OCI-LY3 (cell line): Measurements from ENCODE around the gene RBMS3.

Source experiments
- EZH2phosphoT487 ChIP-seq: fragments of 200-600 bp; shearing (Covaris generic); IDR thresholded peaks from 2 replicates; pipeline ENCODE4 v1.6.1; 2018; ENCODE audit warnings: antibody characterized with exemption, mixed run types, low read depth
- TF ChIP-seq, protein P1 (sequence below): fragments of 200-600, 300-600 bp; sonication (generic); IDR thresholded peaks from 2 replicates; pipeline ENCODE4 v1.5.1; 2014; ENCODE audit warnings: antibody characterized with exemption, low read length, low read depth

DNA sequence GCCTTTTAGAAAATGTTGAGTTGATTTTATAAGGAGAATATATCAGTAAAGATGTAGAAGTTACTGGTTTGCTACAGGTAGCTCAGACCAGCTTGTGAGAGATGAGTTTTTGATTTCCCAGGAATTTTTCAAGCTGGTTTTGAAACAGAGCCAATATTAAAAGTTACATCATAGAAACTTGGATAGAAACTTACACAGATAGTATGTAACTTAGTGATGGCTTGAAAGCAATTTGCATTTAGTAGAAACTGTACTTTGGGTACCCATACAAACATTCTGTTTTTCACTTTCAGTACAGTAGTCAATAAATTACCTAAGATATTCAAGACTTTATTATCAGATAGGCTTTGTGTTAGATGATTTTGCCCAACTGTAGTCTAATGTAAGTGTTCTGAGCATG, 93.4 kb downstream of the RBMS3 start:
- TF ChIP-seq, protein P1, sequence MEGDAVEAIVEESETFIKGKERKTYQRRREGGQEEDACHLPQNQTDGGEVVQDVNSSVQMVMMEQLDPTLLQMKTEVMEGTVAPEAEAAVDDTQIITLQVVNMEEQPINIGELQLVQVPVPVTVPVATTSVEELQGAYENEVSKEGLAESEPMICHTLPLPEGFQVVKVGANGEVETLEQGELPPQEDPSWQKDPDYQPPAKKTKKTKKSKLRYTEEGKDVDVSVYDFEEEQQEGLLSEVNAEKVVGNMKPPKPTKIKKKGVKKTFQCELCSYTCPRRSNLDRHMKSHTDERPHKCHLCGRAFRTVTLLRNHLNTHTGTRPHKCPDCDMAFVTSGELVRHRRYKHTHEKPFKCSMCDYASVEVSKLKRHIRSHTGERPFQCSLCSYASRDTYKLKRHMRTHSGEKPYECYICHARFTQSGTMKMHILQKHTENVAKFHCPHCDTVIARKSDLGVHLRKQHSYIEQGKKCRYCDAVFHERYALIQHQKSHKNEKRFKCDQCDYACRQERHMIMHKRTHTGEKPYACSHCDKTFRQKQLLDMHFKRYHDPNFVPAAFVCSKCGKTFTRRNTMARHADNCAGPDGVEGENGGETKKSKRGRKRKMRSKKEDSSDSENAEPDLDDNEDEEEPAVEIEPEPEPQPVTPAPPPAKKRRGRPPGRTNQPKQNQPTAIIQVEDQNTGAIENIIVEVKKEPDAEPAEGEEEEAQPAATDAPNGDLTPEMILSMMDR: no peak
- TF ChIP-seq EZH2phosphoT487: no peak
